ENCODE data around the gene RNU6-1.

RNU6-1 gene

GRCh38 chr15:67839929-67840748 is at the start of gene RNU6-1:
Gene RNU6-1, minus strand, starts transcription at chr15:67840045.
- peak; percentile 95 for DNase-seq (ENCODE audit: low spot score)

- no peak for DNase-seq (ENCODE audit: low spot score)
These were observed 47.9 kb upstream of the RNU6-1 start for GRCh38 chr15:67887776-67888175.

GRCh38 chr15:67885861-67886260 is 46.0 kb upstream of the RNU6-1 start:
- no peak for DNase-seq (ENCODE audit: low spot score)

GRCh38 chr15:67885175-67885523 is 45.3 kb upstream of the RNU6-1 start:
- DNase-seq (ENCODE audit: low spot score) = no peak

- DNase-seq (ENCODE audit: low spot score) = peak; percentile 93
These were observed 44.8 kb upstream of the RNU6-1 start for GRCh38 chr15:67884514-67885174.

- no peak for DNase-seq (ENCODE audit: low spot score)
These were observed 44.2 kb upstream of the RNU6-1 start for GRCh38 chr15:67884009-67884408.

GRCh38 chr15:67883234-67883773 is 43.5 kb upstream of the RNU6-1 start:
- DNase-seq (ENCODE audit: low spot score) = no peak

GRCh38 chr15:67882487-67883233 is 42.8 kb upstream of the RNU6-1 start:
- DNase-seq (ENCODE audit: low spot score) = no peak

GRCh38 chr15:67880651-67881182 is 40.9 kb upstream of the RNU6-1 start:
- DNase-seq (ENCODE audit: low spot score) = no peak

GRCh38 chr15:67879440-67880129 is 39.7 kb upstream of the RNU6-1 start:
- DNase-seq (ENCODE audit: low spot score) = no peak

- DNase-seq (ENCODE audit: low spot score) = no peak
These were observed 38.9 kb upstream of the RNU6-1 start for GRCh38 chr15:67878712-67879206.

- DNase-seq (ENCODE audit: low spot score) = no peak
These were observed 33.9 kb upstream of the RNU6-1 start for GRCh38 chr15:67873777-67874176.

- DNase-seq (ENCODE audit: low spot score) = no peak
These were observed 31.1 kb upstream of the RNU6-1 start for GRCh38 chr15:67870868-67871408.

- DNase-seq (ENCODE audit: low spot score) = no peak
These were observed 29.9 kb upstream of the RNU6-1 start for GRCh38 chr15:67869701-67870100.

- DNase-seq (ENCODE audit: low spot score) = no peak
These were observed 25.9 kb upstream of the RNU6-1 start for GRCh38 chr15:67865766-67866165.

GRCh38 chr15:67865331-67865730 is 25.5 kb upstream of the RNU6-1 start:
- no peak for DNase-seq (ENCODE audit: low spot score)

GRCh38 chr15:67863442-67863987 is 23.7 kb upstream of the RNU6-1 start:
- peak; percentile 79 for DNase-seq (ENCODE audit: low spot score)

- DNase-seq (ENCODE audit: low spot score) = no peak
These were observed 23.1 kb upstream of the RNU6-1 start for GRCh38 chr15:67862750-67863441.

GRCh38 chr15:67861983-67862382 is 22.1 kb upstream of the RNU6-1 start:
- no peak for DNase-seq (ENCODE audit: low spot score)

GRCh38 chr15:67859331-67859946 is 19.6 kb upstream of the RNU6-1 start:
- DNase-seq (ENCODE audit: low spot score) = no peak

Data from SW480 (cell line).